Middle frontal gyrus (tissue), 1 donor: ENCODE measurements around the gene GRM4.

Experiments used
- DNase-seq: peaks from one replicate; pipeline ENCODE4 v3.0.0-alpha.2; 2015; ENCODE audit warnings: low spot score; ENCODE audit errors: extremely low spot score

GRM4 gene

DNA sequence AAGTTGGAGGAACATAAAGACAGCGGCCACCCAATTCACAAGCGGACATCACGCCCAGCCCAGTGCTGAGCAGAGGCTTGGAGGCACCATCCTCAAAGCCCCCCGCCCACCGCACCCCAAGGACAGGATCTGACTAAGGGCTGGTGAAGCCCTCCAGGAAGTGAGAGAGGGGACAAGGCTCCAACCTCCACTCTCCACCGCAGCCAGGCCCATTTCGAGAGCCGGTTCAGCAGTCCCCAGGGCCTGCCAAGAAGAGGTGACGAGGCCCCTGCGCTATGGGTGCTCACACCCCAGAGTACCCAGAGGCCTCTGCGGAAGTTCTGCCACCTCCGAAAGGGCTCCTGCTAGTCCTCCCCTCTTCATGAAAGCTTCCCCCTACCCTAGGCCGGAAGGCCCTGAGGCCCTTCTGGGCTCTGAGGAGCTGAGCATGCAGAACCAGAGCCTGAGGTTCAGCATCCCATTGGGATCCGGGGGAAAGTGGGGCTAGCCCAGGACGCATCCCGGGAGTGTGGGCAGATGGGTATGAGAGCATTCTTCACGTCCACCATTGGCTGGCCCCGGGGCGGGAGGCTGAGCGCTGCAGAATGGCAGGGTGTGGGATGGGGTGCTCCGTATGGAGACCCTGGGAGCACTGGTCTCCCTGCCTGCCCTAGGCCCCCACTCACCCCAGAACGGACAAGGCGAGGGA lies 2.5 kb downstream of the GRM4 start:
- DNase-seq: no peak

DNA sequence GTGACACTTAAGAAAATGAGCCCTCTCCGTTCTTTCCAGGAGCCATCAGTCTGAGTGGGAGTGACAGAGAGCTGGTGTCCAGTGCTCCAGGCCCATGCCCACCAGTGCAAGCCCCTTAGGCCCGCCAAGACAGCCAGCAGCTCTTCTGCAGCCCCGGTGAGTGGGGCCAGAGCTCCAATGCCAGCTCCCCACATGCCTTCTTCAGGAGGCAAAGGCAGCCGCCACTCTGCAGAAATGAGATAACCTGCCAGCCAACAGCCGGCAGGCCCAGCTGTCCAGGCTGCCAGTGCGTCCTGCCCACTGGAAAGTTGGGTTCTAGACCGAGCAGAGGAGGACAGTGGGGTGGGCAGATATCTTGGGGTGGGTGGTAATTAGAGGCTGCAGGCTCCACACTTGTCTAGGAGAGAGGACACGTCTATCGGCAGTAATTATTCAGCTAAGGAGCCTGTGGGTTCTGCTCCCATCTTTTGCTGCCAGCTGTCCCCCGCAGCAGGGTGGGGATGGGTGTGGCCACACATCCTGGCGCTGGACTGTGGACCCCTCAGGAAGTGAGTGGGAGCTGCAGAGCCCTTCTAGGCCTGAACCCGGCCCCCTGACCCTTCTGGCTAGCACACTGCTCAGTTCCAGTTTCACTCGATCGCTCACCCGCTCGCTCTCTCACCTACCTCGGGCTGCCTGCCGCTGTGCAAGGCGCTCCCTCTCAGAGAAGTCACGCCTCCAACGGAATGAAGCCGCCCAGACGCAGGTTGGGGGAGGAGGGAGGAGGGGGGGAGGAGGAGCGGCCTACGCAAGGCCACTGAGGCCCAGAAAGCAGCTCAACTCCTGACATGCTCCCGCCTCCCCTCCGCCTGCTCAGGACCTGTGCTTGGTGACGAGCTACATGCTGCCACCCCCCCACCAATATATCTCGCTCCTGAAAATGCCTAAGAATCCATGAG lies 3.6 kb downstream of the GRM4 start:
- DNase-seq: no peak

DNA sequence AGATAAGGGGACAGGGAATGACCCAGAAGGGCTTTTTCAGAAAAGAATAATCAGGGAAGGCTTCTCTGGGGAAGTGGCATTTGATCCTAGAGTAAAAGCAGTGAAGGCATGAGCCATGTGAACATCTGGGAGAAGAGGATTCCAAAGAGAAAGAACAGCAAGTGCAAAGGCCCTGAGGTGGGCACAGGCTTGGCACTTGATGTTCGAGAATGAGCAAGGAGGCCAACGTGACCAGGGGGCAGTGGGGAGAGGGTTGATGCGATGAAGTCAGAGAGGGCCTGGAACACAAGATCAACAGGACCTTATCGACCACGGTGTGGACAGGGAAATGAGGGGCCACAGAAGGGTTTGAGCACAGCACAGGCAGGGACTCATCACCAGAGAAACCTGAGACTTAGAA lies 5.8 kb downstream of the GRM4 start:
- DNase-seq: no peak

DNA sequence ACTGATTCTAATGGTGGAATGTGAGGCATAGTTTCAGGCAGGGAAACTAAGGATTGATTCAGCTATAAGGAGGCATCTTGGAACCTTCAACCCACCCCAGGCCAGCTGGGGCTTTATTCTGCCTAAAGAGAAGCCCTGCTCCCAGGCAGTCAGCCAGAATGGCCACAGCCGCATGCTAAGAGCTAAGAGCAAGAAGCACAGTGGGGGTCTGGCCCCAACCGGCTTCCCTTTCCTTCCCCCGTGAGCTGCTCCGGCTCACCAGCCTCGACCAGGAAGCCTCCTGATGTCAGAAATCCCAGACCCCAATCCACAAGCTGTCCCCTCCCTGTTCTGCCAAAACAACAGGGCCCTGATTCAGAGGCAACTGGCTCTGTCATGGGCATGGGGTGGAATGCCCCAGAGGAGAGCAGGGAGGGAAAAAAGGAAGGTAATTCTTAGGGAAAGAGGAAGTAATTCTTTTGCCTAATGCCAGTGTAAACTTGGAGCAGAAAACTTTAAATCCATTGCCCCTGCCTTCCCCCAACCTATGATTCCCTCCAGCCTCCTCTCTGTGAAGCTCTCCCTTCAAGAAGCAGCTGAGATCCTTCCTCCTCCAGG lies 6.9 kb downstream of the GRM4 start:
- no peak for DNase-seq

DNA sequence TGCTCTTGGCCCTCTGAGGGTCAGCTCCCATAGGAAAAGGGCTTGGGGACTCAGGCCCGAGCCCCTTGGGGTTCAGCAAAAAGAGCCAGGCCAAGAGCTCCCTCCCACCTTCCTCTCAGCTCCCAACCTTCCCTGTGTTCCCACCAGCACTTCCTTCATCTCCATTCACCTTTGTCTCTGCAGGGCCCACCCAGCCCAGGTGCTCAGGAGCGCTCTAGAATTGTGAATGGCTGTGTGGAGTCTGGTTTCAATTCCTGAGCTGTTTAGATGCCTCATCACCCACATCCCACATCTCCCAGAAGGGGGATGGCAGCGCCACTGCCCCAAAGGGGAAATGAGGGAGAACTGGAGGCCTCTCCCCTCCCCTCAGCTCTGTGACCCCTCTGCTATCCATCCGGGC lies 7.7 kb downstream of the GRM4 start:
- no peak for DNase-seq

DNA sequence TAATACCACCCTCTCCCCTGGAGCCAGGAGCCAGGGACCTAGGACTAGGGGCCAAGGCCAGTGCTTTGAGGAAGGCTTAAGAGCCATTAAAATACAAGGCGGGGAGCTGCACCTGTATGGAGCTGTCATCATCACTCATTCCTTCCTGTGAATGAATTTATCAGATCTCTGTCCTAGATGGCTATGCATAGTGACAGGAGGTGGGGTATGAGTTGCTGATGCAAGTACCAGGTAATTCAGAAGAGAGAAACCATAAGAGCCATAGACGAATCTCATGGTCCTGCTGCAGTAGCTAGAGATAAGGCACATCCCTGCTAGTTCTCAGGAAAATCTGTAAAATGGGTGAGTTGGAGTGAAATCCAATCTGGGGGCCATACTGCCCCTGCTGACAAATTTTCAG lies 10.3 kb downstream of the GRM4 start:
- DNase-seq: no peak

DNA sequence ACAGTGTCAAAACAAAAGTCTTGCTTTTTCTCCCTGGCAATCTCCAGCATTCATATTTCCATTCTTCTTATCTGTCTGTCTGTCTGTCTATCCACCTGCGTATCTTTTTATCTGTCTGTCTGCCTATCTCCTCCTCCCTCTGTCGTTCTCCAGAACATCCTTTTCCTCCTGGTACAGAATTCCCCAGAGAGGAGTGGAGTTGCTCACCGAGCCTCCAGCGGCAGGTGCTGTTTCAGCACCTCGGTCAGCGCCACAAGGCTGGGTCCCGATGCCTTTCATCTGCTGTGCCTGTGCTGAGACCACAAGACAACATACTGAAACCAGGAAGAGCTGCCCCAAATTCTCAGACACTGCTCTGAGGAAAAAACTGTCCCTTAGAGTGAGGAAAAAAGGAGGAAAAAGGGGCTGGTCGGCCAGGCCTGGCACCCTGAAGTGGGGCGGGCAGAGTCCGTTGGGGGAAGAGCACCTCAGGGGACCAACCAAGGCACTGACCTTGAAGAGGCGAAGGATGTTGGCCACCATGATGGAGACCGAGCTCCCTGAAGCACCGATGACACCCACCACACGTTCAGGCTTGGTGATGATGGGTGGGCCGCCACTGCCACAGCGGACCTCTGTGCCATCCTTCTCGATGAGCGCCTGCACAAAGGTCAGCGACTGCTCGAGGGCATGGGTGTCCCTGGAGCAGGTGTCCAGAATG lies 13.3 kb downstream of the GRM4 start:
- DNase-seq: no peak

DNA sequence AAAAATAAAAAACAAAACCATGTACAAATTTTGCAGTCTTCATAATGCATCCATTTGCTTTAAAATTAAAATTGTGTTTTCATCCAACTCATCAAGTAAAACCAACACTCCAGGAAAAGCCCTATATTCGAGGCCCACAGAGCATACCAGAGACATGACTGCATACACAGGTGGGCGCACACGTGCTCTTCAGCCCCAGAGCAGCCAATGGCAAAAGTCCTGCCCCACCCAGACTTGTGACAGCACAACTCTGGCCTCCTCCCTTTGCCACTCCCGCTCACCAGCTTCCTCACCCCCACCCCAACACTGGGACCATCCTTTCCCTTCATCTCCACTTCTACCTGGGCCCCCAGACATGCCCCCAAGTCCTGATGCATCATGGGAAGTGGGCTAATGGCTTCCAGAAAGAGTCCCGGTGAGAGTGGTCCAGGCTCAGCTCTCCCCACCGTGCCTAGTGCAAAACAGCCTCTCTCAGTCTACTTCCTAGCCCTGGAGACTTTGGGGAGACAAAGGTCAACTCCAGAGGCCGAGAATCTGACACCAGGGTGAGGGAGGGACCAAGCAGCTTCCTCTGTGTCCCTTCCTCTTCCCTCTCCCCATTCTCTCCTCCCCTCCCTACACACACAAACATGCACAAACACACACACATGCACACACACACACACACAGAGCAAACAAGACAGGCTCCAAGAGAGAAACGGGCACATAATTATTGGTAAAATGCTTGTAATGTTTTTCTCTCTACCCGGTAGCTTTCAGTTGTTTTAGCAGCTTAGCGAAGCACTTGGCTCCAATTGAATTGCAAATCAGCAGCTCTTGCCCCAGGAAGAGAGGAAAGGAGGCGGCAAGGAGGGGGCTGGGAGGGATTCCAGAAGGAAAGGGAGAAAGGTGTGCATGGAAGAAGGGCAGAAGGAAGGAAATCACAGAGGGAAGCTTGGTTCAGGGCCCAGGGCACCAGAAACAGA lies 14.3 kb downstream of the GRM4 start:
- DNase-seq: no peak

DNA sequence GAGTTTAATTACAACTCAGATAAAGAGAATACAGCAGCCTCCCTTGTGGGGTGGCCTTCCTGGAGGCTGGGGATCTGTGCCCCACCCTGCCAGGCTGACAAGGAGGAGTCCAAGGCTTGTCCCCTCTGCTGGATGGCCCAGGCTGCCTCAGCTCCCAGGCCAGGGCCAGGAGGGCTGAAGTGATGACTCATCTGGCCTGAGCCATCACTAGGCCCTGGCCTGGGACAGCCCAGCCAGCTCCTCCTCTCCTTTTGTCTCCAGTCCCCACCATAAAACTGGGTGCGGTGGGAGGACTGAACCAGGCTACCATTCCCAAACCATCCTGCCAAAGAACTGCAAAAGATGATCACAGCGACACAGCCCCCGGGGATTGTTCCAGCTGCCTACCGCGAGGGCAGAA lies 15.0 kb downstream of the GRM4 start:
- no peak for DNase-seq

DNA sequence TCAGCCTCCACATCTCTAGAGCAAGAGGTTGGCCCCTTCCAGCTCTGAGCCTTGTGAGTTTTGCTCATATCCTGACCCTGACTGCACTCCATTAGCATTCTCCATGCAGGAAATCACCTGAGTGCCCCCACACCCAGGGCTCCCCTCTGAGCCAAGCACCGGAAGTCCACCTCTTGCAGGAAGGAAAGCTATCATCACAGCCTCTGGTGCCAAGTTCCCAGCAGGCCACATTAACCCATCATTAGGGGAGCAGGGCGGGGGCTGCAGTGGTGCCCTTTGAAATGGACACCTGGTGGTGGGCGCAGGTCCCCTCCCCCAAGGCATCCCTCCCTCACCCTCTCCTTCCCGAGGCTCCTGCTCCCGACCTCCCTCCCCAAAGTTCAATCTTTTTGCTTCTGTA lies 16.1 kb downstream of the GRM4 start:
- DNase-seq: no peak

DNA sequence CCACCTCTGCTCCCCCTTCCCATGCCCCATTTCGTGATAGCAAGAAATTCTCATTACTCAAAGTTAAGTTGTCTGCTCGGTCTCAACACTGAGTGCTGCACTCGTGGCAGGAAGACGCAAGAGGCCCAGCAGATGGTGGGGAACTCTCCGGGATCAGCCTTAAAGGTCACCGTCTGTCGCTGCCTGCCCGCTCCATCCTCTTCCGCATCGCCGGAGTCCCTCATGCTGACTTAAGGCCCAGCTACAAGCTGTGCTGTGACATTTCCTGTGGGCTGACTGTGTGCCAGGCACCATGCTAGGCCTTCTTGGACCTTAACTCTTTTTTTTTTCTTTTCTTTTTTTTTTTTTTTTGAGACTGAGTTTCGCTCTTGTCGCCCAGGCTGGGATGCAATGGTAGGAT lies 17.8 kb downstream of the GRM4 start:
- DNase-seq: no peak

DNA sequence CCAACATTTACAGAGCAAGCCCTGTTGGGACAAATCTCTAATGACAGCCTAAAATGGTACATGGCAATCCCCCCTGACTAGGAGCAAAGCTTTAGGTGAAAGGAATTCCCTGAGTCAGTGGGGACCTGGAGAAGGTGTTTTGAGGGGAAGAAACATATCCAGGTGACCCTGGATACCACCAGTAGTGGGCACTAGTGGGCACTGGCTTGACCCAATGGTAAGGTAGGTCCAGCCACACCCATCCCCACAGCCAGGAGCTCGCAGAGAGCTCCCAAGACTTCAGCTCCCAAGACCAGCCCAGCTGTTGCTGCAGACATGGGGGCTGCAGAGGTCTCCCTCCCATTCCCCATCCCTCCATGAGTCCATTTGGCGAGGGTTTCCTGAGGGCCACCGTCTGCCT lies 19.5 kb downstream of the GRM4 start:
- DNase-seq: no peak

DNA sequence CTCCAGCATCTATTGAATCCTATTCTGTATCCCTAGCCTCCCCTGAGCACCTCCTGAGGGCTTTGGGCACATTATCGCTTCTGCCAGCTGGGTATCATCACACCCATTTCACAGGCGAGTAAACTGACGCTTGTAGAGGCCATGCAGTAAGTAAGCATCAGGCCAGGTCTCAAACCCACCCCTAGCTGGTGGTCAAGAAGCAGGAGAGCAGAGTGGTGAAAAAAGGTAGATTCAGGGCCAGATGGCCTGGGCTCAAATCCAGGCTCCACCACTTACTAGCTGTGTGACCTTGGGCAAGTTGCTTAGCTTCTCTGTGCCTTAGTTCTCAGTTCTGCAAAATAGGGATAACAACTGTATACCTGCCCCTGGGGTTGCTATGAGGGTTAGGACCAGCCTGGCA lies 19.9 kb downstream of the GRM4 start:
- no peak for DNase-seq

DNA sequence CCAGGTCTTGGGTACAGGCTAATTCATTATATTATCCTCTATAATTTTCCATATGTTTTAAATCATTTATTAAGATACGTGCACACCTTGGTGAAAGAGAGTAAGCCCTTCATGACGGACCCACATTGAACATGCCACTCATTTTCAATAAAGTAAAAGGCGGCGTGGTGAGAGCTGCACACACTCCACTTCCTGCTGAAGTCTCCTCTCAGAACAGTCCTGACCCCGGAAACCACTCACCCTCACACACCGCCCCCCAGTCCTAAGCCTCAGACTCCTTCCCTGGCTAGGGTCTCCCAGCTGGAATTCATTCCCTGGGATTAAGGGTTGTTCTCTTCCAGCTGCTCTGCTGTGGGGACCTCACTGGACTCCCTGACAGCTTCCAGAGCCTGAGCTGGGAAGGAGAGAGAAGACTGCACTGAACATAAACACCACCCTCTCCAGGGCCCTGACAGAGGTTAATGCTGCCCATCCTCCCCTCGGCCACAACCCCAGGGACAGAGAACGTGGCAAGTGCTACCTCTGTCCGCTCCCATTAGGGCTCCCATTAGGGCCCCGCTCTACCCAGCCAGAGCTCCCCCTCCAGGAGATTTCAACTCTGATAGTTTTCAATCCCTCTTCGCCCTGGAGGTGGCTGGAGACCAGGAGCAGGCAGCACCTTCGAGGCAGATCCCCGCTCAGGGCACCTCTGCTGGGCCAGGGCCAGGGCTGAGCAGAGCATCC lies 24.8 kb downstream of the GRM4 start:
- no peak for DNase-seq

DNA sequence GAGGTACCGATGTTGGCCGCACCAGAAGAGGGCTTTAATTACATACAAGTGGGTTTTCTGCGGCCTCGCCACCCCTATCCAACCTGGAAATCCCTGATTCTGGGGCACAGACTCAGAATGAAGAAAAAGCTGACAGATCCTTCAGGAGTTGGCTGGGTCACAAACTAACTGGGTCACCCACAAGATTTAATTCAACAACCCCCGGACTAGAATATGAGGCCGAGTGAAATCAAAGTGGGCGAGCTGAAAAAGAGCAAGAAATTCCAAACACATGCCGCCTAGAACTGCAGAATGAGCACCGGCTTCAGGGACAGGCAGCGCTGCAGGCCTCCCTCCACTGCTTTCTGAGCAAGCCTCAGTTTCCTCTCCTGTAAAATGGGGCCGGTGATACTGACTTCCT lies 30.0 kb downstream of the GRM4 start:
- DNase-seq: peak; percentile 17

DNA sequence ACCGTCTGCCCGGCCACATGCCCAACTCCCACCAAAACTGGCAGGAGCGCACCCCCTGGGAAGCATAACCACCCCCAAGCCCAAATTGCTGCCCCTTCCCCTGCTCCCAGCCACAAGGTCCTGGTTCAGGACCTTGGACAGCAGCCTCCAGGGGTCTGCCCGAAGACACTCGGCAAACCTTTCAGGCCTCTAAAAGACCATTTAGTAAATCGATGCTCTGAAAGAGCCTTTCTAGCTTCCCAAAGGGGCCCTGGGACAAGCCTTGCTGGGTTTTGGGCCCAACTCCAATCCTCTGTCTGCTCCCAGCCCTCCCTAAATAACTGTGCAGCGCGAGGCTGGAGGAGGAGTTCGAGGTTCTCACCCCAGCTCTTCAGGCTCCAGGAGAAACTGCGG lies 30.5 kb downstream of the GRM4 start:
- DNase-seq: no peak

DNA sequence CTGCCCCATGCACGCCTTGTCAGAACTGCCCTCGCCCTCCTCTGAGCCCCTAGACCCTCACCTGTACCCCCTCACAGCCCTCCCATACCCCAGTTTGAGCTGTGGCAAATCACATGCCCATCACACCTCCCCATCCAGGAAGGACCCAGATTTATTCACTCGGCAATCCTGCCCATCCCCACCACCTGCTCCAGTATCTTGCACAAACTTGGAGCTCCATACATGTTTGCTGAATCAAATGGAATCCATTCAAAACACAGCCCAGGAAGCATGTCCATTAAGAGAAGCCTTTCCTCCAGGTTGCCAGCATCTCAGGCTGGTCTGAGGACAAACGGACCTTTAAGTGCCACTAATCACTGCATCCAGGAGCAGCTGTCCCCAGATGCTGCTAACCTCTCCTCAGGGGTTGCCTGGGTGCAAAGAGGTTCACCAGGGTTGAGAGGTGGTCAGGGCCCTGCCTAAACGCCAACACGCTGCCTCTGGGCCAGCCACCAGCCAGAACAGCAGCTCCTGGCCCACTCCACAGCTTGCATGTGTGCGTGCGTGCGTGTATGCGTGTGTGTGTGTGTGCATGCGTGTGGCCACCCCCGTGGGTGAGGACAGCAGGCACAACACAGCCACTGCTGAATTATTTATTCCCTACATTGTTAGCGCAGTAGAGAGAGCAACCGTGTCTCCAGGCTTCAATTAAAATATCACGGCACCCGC lies 31.0 kb downstream of the GRM4 start:
- DNase-seq: no peak

DNA sequence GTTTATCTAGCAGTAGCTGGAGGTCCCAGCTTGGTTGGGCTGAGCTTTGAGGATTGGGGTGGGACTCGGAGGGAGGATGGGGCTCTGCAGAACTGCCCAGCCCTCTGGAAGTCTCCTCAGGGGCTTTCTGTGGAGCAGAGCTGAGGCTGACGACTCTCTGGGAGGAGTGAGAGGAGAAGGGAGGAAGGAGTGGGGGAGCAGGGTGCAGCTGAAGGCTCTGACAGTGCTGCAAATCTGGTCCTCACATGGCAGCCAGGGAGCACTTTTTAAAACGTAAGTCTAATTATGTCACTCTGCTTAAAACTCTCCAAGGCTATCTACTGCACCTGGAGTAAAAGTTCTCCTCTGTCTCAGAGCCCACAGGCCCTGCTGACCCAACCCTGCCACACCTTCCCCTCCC lies 32.4 kb downstream of the GRM4 start:
- DNase-seq: no peak

DNA sequence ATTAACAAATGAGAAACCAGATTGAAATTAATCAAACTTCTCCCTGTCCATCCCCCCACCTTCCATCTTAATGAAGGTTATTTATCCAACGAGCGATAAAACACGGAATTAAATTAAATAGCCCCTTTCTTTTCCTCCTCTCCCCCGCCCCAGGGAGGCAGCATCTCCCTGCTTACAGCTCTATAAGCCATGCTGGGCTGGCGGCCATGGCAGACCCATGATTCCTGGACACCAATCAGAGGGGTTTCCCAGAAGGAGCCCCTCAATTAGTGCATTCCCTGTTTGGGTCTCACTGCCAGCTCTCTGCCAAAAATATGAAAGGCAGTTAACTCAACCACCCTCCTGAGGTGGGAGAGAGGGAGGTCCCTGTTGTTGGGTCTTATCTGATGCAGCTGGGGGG lies 33.8 kb downstream of the GRM4 start:
- no peak for DNase-seq
